GM04503 (cell line): Measurements from ENCODE around the gene ZNF396.

Source experiments
- DNase-seq: peaks from one replicate; pipeline ENCODE4 v3.0.0-alpha.2; 2012; ENCODE audit warnings: low read depth

Gene ZNF396

GRCh38 chr18:35335866-35336265 lies 41.3 kb downstream of the ZNF396 start:
- no peak for DNase-seq

- no peak for DNase-seq
These were observed 42.3 kb downstream of the ZNF396 start for GRCh38 chr18:35334821-35335220.

GRCh38 chr18:35334212-35334611 lies 42.9 kb downstream of the ZNF396 start:
- no peak for DNase-seq

- no peak for DNase-seq
These were observed 45.6 kb downstream of the ZNF396 start for GRCh38 chr18:35331367-35332087.

- DNase-seq: no peak
These were observed 48.3 kb downstream of the ZNF396 start for GRCh38 chr18:35328868-35329267.

- DNase-seq: no peak
These were observed 50.3 kb downstream of the ZNF396 start for GRCh38 chr18:35326695-35327387.

- no peak for DNase-seq
These were observed 52.0 kb downstream of the ZNF396 start for GRCh38 chr18:35324926-35325655.

- DNase-seq: no peak
These were observed 54.4 kb downstream of the ZNF396 start for GRCh38 chr18:35322486-35323458.
